IPS-NIHi7 (cell line): ENCODE data around the gene BBOX1.
"Not testable (repeated sequence)": the region's sequence is repeated elsewhere in the genome, so short reads cannot be mapped to it uniquely, and the experiment has no call there.

ENCODE experiments used
- DNase-seq: peaks from one replicate; pipeline ENCODE4 v3.0.0; 2012; ENCODE audit warnings: mixed read lengths; ENCODE audit errors: extremely low spot score

BBOX1 gene

GRCh38 chr11:27083782-27084181, 43.2 kb downstream of the BBOX1 start:
- no peak for DNase-seq

GRCh38 chr11:27084518-27084917, 43.9 kb downstream of the BBOX1 start:
- no peak for DNase-seq

- no peak for DNase-seq
Observed at GRCh38 chr11:27085111-27085510, 44.5 kb downstream of the BBOX1 start.

GRCh38 chr11:27085605-27086004, 45.0 kb downstream of the BBOX1 start:
- no peak for DNase-seq

- no peak for DNase-seq
Observed at GRCh38 chr11:27087432-27087831, 46.8 kb downstream of the BBOX1 start.

GRCh38 chr11:27088353-27088752, 47.7 kb downstream of the BBOX1 start:
- no peak for DNase-seq

GRCh38 chr11:27089746-27090145, 49.1 kb downstream of the BBOX1 start:
- no peak for DNase-seq

- DNase-seq: not testable (repeated sequence)
Observed at GRCh38 chr11:27090357-27090948, 49.8 kb downstream of the BBOX1 start.

GRCh38 chr11:27094120-27094519, 53.5 kb downstream of the BBOX1 start:
- DNase-seq: no peak

GRCh38 chr11:27095059-27095458, 54.4 kb downstream of the BBOX1 start:
- no peak for DNase-seq

GRCh38 chr11:27095887-27096286, 55.3 kb downstream of the BBOX1 start:
- no peak for DNase-seq

GRCh38 chr11:27097551-27097950, 56.9 kb downstream of the BBOX1 start:
- no peak for DNase-seq

- DNase-seq: no peak
Observed at GRCh38 chr11:27100534-27100933, 59.9 kb downstream of the BBOX1 start.

GRCh38 chr11:27107548-27107947, 66.9 kb downstream of the BBOX1 start:
- no peak for DNase-seq

- DNase-seq: no peak
Observed at GRCh38 chr11:27108809-27109208, 68.2 kb downstream of the BBOX1 start.

- no peak for DNase-seq
Observed at GRCh38 chr11:27111896-27112295, 71.3 kb downstream of the BBOX1 start.

GRCh38 chr11:27112946-27113345, 72.3 kb downstream of the BBOX1 start:
- DNase-seq: no peak

GRCh38 chr11:27115051-27115650, 74.5 kb downstream of the BBOX1 start:
- DNase-seq: no peak

GRCh38 chr11:27116684-27117083, 76.1 kb downstream of the BBOX1 start:
- DNase-seq: no peak

GRCh38 chr11:27118371-27118770, 77.8 kb downstream of the BBOX1 start:
- DNase-seq: no peak

- no peak for DNase-seq
Observed at GRCh38 chr11:27118949-27119348, 78.3 kb downstream of the BBOX1 start.

- DNase-seq: no peak
Observed at GRCh38 chr11:27119396-27119795, 78.8 kb downstream of the BBOX1 start.

- no peak for DNase-seq
Observed at GRCh38 chr11:27120211-27120610, 79.6 kb downstream of the BBOX1 start.

- DNase-seq: no peak
Observed at GRCh38 chr11:27122001-27122400, 81.4 kb downstream of the BBOX1 start.
